OCI-LY1 (cell line): ENCODE results near the gene MSRB3.

Experiments
- H2AFZ ChIP-seq: fragments of 200-600 bp; sonication (generic), shearing (Covaris generic); 2 replicates; pipeline ENCODE4 v1.6.0; 2014; ENCODE audit warnings: antibody characterized with exemption, mild to moderate bottlenecking, low read length
- H3F3A ChIP-seq: fragments of 200-600 bp; sonication (generic), shearing (Covaris generic); 2 replicates; pipeline ENCODE4 v1.6.0; 2014; ENCODE audit warnings: mild to moderate bottlenecking, antibody characterized with exemption, low read length, moderate library complexity; ENCODE audit not compliant: insufficient read depth
- H3K27ac ChIP-seq: fragments of 200-600 bp; sonication (generic); 2 replicates; pipeline ENCODE4 v1.5.1; 2014; ENCODE audit warnings: low read length, mixed run types, mild to moderate bottlenecking, low read depth; ENCODE audit not compliant: poor library complexity, severe bottlenecking
- H3K27me3 ChIP-seq: fragments of 200-600 bp; sonication (generic); 2 replicates; pipeline ENCODE4 v1.6.0; 2014; ENCODE audit warnings: antibody characterized with exemption, mild to moderate bottlenecking, low read length, moderate library complexity; ENCODE audit not compliant: insufficient read depth
- H3K36me3 ChIP-seq: fragments of 200-600 bp; sonication (generic); 2 replicates; pipeline ENCODE4 v1.6.1; 2014; ENCODE audit warnings: mild to moderate bottlenecking, antibody characterized with exemption, low read length, moderate library complexity, mixed read lengths; ENCODE audit not compliant: insufficient read depth
- H3K4me1 ChIP-seq: fragments of 200-600 bp; sonication (generic); 2 replicates; pipeline ENCODE4 v1.5.1; 2014; ENCODE audit warnings: mild to moderate bottlenecking, low read length, moderate library complexity; ENCODE audit not compliant: insufficient read depth, severe bottlenecking
- H3K4me2 ChIP-seq: fragments of 200-600 bp; sonication (generic), shearing (Covaris generic); 2 replicates; pipeline ENCODE4 v1.6.1; 2014; ENCODE audit warnings: low read length
- H3K4me3 ChIP-seq: fragments of 200-600 bp; sonication (generic); 2 replicates; pipeline ENCODE4 v1.5.1; 2014; ENCODE audit warnings: low read length, low read depth, mild to moderate bottlenecking, mixed read lengths; ENCODE audit not compliant: poor library complexity, severe bottlenecking
- H3K79me2 ChIP-seq: fragments of 200-600 bp; shearing (Covaris generic); 2 replicates; pipeline ENCODE4 v1.6.1; 2016; ENCODE audit warnings: mixed run types, low read length, mixed read lengths; ENCODE audit not compliant: insufficient read depth
- H3K9ac ChIP-seq: fragments of 200-600 bp; sonication (generic), shearing (Covaris generic); 2 replicates; pipeline ENCODE4 v1.6.1; 2014; ENCODE audit warnings: mild to moderate bottlenecking, low read length, mixed read lengths
- H3K9me2 ChIP-seq: fragments of 200-600 bp; sonication (generic), shearing (Covaris generic); 2 replicates; pipeline ENCODE4 v1.6.1; 2014; ENCODE audit warnings: low read depth, mild to moderate bottlenecking, low read length, mixed read lengths
- H3K9me3 ChIP-seq: fragments of 200-600 bp; shearing (Covaris generic); 2 replicates; pipeline ENCODE4 v1.6.1; 2014; ENCODE audit warnings: low read length, mixed read lengths
- H4K20me1 ChIP-seq: fragments of 200-600 bp; sonication (generic), shearing (Covaris generic); 2 replicates; pipeline ENCODE4 v1.6.0; 2016; ENCODE audit warnings: mild to moderate bottlenecking, low read length; ENCODE audit not compliant: insufficient read depth
- CTCF ChIP-seq: fragments of 200-600 bp; sonication (generic), shearing (Covaris generic); IDR thresholded peaks from 2 replicates; pipeline ENCODE4 v1.5.1; 2017; ENCODE audit warnings: mild to moderate bottlenecking, antibody characterized with exemption, low read length, moderate library complexity, mixed read lengths
- EZH2 ChIP-seq: fragments of 200-600 bp; sonication (generic), shearing (Covaris generic); IDR thresholded peaks from 2 replicates; pipeline ENCODE4 v1.8.0; 2017; ENCODE audit warnings: borderline replicate concordance, mixed run types, mild to moderate bottlenecking, antibody characterized with exemption, low read length, moderate library complexity, mixed read lengths

The MSRB3 gene

DNA sequence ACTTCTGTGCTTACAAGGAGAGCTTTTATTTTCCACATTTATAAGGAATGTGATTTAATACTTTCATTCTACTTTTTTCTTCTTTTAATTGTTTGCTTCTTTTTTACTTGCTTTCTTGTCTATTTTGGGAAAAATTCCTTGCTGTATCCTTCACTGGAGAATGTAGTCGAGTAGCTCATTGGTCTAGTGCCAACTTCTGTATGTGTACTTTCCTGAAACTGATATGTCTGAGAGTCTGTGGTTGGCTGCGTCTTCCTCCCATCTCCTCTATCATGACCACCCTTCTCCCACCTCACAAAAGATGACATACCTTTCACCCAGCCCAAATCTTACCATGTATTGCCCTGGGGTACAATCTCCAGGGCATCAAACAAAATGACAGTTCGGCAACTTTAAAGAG lies 51.8 kb downstream of the MSRB3 start:
- H3F3A ChIP-seq: no peaks in the 10 kb centered on the region
- no peaks in the 10 kb centered on the region for H3K27me3 ChIP-seq
- no peak overlapping the region for H2AFZ ChIP-seq
- H3K4me3 ChIP-seq: no peak overlapping the region
- no peak overlapping the region for H3K4me2 ChIP-seq
- H3K9me3 ChIP-seq: no peaks in the 10 kb centered on the region
- no peaks in the 10 kb centered on the region for H4K20me1 ChIP-seq
- H3K27ac ChIP-seq: no peak overlapping the region
- H3K4me1 ChIP-seq: no peaks in the 10 kb centered on the region
- H3K9me2 ChIP-seq: no peaks in the 10 kb centered on the region
- H3K9ac ChIP-seq: no peak overlapping the region
- TF ChIP-seq EZH2 (no peak), CTCF (no peak)
- no peaks in the 10 kb centered on the region for H3K36me3 ChIP-seq
- no peaks in the 10 kb centered on the region for H3K79me2 ChIP-seq

DNA sequence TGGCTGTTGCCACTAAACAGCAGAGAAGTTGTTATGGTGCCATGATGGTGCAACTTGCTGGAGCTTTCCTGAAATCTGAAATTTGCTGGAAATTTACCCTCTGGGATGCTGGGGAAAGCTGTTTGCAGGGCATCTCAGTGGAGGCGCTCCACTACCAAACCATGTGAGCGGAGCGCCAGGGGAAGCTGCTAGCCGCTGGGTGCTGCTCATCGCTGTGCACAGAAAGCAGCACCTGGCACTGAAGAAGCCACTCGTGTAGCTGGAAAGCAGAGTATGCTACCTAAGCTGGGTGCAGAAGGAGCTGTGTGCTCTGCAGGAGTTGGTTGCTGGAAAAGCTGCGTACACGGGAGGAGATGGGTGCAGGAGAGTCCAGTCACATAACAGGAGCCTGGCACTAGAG lies 53.0 kb downstream of the MSRB3 start:
- H4K20me1 ChIP-seq: no peaks in the 10 kb centered on the region
- H3K27me3 ChIP-seq: no peaks in the 10 kb centered on the region
- TF ChIP-seq CTCF (no peak), EZH2 (no peak)

DNA sequence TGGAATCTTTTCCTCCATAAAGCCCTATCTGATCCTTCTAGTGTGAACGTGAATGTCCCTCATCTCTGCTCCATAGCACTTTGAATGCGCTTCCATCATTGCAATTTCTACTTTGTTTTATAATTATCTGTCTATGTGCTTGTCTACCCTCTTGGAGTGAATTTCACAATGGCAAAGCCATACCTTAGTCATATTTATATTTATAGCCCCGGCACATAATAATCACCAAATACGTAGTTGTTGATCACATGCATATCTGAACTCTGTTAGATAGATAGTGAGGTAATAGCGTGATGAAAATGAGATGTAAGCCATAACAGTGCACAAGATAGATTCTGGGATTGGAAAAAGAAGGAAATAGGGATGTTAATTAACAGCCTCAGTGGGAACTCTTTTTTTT lies 55.2 kb downstream of the MSRB3 start:
- Histone ChIP-seq H2AFZ (no peak overlapping the region), H3K79me2 (no peaks in the 10 kb centered on the region), H3F3A (no peaks in the 10 kb centered on the region), H3K9ac (no peak overlapping the region), H3K9me3 (no peaks in the 10 kb centered on the region), H3K4me2 (no peak overlapping the region), H3K4me3 (no peak overlapping the region), H3K27me3 (no peaks in the 10 kb centered on the region), H3K36me3 (no peaks in the 10 kb centered on the region), H4K20me1 (no peaks in the 10 kb centered on the region), H3K4me1 (no peaks in the 10 kb centered on the region), H3K9me2 (no peaks in the 10 kb centered on the region), H3K27ac (no peak overlapping the region)
- no peak for TF ChIP-seq EZH2
- TF ChIP-seq CTCF: no peak

More for the DNA sequence above, 53.0 kb downstream of the MSRB3 start:
- Histone ChIP-seq H3F3A (no peaks in the 10 kb centered on the region), H2AFZ (no peak overlapping the region), H3K9ac (no peak overlapping the region), H3K4me1 (no peaks in the 10 kb centered on the region), H3K9me3 (no peaks in the 10 kb centered on the region), H3K27ac (no peak overlapping the region), H3K4me2 (no peak overlapping the region), H3K9me2 (no peaks in the 10 kb centered on the region), H3K79me2 (no peaks in the 10 kb centered on the region), H3K36me3 (no peaks in the 10 kb centered on the region), H3K4me3 (no peak overlapping the region)
